Adipose tissue (tissue), 3 donors: ENCODE data around the gene PTCSC3. TPM values are rescaled to one million over a fixed set of nuclear protein-coding genes. Genes with fewer than 3 reads are reported as not detected.
"Not testable (repeated sequence)": the region's sequence is repeated elsewhere in the genome, so short reads cannot be mapped to it uniquely, and the experiment has no call there.

ENCODE experiments used
- H3K27ac ChIP-seq: one replicate; pipeline ENCODE4 v1.5.1; 2013; ENCODE audit warnings: low read depth, low read length
- WGBS, 3 donors: extraction: QIAGEN DNeasy Blood & Tissue Kit; methylation state at CpG; one replicate each; pipeline ENCODE4 v1.1.7; 2013; 5-methylcytosine and 5-hydroxymethylcytosine counted together
- polyA plus RNA-seq, 3 donors: library from polyadenylated mRNA; stranded (reverse); fragments of 200-250 nt; gene quantifications; one replicate each; pipeline ENCODE4 v1.2.3, GENCODE V29; 2013
- donor health status: healthy with polysubstance abuse.
- donor health status: Bipolar disorder and iron deficiency.
- donor health status: healthy.

The PTCSC3 gene
- polyA plus RNA-seq, 3 donors = not detected

DNA sequence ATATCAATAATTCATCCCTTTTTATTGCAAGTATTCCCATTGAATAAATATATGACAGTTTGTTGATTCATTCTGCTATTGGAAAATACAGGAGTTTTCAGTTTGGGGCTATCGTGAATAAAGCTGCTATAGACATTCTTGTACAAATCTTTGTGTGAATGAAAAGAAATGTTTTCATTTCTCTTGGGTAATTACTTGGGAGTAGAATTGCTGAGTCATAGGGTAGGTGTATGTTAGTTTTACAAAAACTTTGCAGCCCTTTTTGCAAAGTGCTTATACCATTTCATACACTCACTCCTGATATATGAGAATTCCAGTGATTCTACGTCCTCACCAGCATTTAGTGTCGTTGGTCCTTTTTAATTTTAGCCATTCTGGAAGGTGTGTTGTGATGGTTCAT is 6.9 kb upstream of the PTCSC3 start:
- WGBS, 3 donors = 66 to 82% (median 80%) methylated on average over 3 of the region's 3 CpGs
- H3K27ac ChIP-seq = no peak overlapping the region

DNA sequence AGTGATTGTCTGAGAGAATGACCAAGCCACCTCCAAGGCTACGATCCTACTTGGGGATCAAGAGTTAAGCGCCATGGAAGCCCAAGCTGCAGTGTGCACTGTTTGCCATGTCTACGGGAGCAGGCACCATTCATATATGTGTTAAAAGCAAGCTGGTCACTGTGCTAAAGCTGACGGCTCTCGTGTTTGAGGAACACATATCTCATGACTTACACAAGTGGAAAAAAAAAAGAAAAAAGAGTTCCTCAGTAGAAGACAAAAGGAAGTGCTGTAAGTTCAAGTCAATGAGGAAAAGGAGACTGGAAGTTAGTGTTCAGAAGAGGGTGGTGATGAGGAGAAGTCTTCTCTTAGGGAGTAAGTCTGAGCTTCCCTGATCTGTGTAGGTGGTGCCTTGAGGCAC is 4.9 kb upstream of the PTCSC3 start:
- no peak overlapping the region for H3K27ac ChIP-seq
- 74 to 76% (median 75%) methylated on average over 5 of the region's 5 CpGs for WGBS, 3 donors

- 52 to 65% (median 63%) methylated on average over 1 of the region's 1 CpG for WGBS, 3 donors
- H3K27ac ChIP-seq = no peak overlapping the region
Measured at GRCh38 chr14:36177489-36177888, 967 bp upstream of the PTCSC3 start.

GRCh38 chr14:36174767-36175424 is 1.6 kb downstream of the PTCSC3 start:
- no peak overlapping the region for H3K27ac ChIP-seq
- WGBS, 3 donors = 70 to 87% (median 84%) methylated on average over 5 of the region's 5 CpGs

DNA sequence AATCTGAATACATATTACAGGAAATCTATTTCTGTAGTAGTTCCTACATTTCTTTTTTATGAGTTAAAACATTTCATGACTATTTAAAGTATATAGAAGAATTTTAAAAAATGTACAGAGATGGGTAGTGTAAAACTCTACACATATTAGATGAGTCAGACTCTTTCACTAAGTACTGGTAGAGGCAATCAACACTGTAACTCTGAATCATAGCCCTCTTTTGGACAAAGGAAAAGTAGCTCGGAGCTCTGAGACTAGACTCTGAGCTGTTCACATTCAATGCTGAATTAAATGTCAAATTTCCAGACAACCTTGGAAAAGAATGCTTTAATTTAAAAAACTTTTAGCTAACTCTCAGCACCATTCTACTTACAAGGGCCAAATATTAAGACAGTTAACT is 3.4 kb downstream of the PTCSC3 start:
- WGBS, 3 donors = 40 to 63% (median 59%) methylated on average over 1 of the region's 1 CpG
- no peak overlapping the region for H3K27ac ChIP-seq

DNA sequence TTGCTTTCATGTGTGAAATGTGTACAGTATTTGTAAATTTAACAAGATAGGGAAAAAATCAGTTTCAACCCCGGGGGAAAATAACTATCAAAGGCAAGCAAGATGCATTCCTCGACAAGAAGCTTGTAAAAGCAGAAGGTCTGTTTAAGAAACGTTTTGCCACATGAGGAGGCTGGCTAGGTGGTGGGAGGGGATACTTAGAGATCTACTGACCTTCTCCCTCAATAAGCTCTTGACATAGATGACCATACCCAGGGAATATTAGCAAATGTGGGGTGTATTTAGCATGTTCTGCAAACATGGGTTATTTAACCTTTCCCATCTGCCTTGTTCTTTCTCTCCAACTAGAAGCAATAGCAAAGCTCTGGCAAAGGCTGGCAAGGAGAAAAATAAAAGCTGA is 4.9 kb downstream of the PTCSC3 start:
- 38 to 44% (median 39%) methylated on average over 3 of the region's 3 CpGs for WGBS, 3 donors
- H3K27ac ChIP-seq = no peak overlapping the region

- H3K27ac ChIP-seq = no peak overlapping the region
- WGBS, 3 donors = 58 to 63% (median 62%) methylated on average over 5 of the region's 5 CpGs
Measured at GRCh38 chr14:36167431-36167830, 9.1 kb downstream of the PTCSC3 start.

DNA sequence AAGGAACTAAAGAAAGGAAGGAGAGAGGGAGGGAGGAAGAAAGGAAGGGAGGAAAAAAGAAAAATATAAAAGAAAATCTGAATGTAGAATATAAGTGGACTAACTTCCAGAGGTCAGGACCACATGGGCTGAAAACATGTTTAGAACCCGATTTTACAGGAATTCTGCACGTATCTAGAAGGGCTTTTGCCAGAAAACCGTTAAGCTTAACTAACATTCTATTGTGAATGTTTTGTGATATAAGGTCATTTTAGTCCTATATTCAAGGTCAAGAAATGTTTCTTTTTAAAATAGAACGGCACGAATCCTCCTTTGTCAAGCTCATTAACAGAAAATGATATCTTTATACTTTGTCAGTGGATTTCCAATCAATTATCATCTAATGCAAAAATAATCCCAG is 13.1 kb downstream of the PTCSC3 start:
- WGBS, 3 donors = 53 to 75% (median 67%) methylated on average over 5 of the region's 5 CpGs
- no peak overlapping the region for H3K27ac ChIP-seq

DNA sequence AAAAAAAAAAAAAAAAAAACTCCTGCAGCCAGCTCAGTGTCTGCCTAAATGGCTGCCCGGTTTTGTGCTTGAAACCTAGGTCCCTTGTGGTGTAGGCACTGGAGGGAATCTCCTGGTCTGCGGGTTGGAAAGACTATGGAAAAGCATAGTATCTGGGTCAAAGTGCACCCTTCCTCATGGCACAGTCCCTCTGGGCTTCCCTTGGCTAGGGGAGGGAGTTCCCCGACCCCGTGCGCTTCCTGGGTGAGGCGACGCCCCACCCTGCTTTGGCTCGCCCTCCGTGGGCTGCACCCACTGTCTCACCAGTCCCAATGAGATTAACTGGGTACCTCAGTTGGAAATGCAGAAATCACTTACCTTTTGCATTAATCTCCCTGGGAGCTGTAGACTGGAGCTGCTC is 14.3 kb downstream of the PTCSC3 start:
- WGBS, 3 donors = 77 to 88% (median 85%) methylated on average over 9 of the region's 9 CpGs
- H3K27ac ChIP-seq = no peak overlapping the region

DNA sequence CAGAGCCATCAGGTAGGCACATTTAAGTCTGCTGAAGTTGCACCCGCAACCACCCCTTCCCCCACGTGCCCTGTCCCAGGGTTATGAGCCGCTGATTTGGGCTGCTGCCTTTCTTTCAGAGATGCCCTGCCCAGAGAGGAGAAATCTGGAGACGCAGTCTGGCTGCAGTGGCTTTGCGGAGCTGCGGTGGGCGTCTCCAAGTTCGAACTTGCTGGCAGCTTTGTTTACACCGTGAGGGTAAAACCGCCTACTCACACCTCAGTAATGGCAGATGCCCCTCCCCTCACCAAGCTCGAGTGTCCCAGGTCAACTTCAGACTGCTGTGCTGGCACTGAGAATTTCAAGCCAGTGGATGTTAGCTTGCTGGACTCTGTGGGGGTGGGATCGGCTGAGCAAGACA is 14.7 kb downstream of the PTCSC3 start:
- 38 to 54% (median 40%) methylated on average over 12 of the region's 12 CpGs for WGBS, 3 donors
- no peak overlapping the region for H3K27ac ChIP-seq

GRCh38 chr14:36151335-36151734 is 25.2 kb downstream of the PTCSC3 start:
- no peak overlapping the region for H3K27ac ChIP-seq
- WGBS, 3 donors = 79 to 93% (median 90%) methylated on average over 3 of the region's 3 CpGs

GRCh38 chr14:36134038-36134437 is 42.5 kb downstream of the PTCSC3 start:
- 74 to 76% (median 75%) methylated on average over 2 of the region's 2 CpGs for WGBS, 3 donors

GRCh38 chr14:36132826-36133225 is 43.7 kb downstream of the PTCSC3 start:
- H3K27ac ChIP-seq = no peak overlapping the region
- WGBS, 3 donors = 49 to 92% (median 92%) methylated on average over 1 of the region's 1 CpG

More at GRCh38 chr14:36134038-36134437, 42.5 kb downstream of the PTCSC3 start:
- H3K27ac ChIP-seq = no peak overlapping the region

DNA sequence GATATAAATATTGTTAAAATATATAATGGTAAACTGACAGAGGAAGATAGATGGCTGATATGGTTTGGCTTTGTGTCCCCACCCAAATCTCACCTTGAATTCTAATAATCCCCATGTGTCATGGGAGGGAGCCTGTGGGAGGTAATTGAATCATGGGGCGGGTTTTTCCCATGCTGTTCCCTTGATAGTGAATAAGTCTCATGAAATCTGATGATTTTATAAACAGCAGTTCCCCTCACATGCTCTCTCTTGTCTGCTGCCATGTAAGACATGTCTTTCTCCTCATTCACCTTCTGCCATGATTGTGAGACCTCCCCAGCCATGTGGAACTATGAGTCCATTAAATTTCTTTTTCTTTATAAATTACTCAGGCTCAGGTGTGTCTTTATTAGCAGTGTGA is 46.3 kb downstream of the PTCSC3 start:
- no peak overlapping the region for H3K27ac ChIP-seq
- 65 to 82% (median 71%) methylated on average over 1 of the region's 1 CpG for WGBS, 3 donors

- 49 to 66% (median 63%) methylated on average over 2 of the region's 2 CpGs for WGBS, 3 donors
- H3K27ac ChIP-seq = no peak overlapping the region
Measured at GRCh38 chr14:36129181-36129580, 47.3 kb downstream of the PTCSC3 start.

GRCh38 chr14:36113341-36113740 is 63.2 kb downstream of the PTCSC3 start:
- H3K27ac ChIP-seq = no peak overlapping the region
- 48 to 61% (median 54%) methylated on average over 4 of the region's 4 CpGs for WGBS, 3 donors

- H3K27ac ChIP-seq = no peak overlapping the region
- WGBS, 3 donors = 75 to 79% (median 79%) methylated on average over 3 of the region's 3 CpGs
Measured at GRCh38 chr14:36111822-36112583, 64.5 kb downstream of the PTCSC3 start.

DNA sequence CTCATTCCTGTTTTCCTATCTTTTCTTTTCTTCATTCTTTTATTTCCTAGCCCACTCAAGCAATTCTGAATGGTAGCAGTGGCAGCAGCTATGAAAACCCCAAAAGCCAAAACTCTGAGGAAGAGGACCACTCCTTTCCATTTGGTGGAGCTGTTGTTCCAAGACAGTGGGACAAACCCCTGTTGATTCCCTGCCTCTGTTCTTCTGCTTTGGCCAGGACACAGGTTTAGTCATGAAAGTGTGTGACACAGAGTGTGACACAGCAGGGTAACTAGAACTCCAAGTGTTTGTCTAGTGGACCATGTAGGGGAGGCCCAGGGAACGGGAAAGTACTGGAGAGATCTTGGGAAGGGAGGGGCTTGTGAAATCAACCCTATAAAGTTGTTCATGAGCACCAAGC is 71.1 kb downstream of the PTCSC3 start:
- no peak overlapping the region for H3K27ac ChIP-seq
- WGBS, 3 donors = 8 to 11% (median 9%) methylated on average over 1 of the region's 1 CpG

DNA sequence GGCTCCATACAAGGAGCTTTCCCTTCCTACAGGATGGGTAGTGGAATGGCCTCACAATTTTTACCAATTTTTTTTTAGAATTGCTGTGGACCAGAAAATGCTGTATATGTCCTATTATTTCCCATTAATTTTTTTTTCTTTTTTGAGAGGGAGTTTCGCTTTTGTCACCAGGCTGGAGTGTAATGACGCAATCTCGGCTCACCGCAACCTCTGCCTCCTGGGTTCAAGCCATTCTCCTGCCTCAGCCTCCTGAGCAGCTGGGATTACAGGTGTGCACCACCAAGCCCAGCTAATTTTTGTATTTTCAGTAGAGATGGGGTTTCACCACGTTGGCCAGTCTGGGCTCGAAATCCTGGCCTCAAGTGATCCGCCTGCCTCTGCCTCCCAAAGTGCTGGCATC is 72.3 kb downstream of the PTCSC3 start:
- WGBS, 3 donors = 65 to 74% (median 67%) methylated on average over 7 of the region's 7 CpGs
- H3K27ac ChIP-seq = not testable (repeated sequence)

GRCh38 chr14:36099619-36100018 is 76.9 kb downstream of the PTCSC3 start:
- H3K27ac ChIP-seq = no peak overlapping the region
- WGBS, 3 donors = 83 to 95% (median 94%) methylated on average over 4 of the region's 4 CpGs
